HepG2 (cell line): ENCODE results near the gene ATRN. TPM values are rescaled to one million over a fixed set of nuclear protein-coding genes. Genes with fewer than 3 reads are reported as not detected.

Source experiments
- BORCS8-MEF2B ChIP-seq: sonication (generic); formaldehyde crosslinking; IDR thresholded peaks from 2 replicates; pipeline ENCODE4 v1.8.0; 2022; ENCODE audit warnings: mild to moderate bottlenecking, missing genetic modification reagents
- CBX5 ChIP-seq: sonication (generic); formaldehyde crosslinking; IDR thresholded peaks from 2 replicates; pipeline ENCODE4 v1.4.0; 2020; ENCODE audit warnings: missing genetic modification reagents, borderline replicate concordance
- HMGA1 ChIP-seq: sonication (generic); formaldehyde crosslinking; conservative IDR thresholded peaks from 2 replicates; pipeline ENCODE4 v1.4.0; 2020; ENCODE audit warnings: missing genetic modification reagents
- HOXA7 ChIP-seq: sonication (generic); formaldehyde crosslinking; IDR thresholded peaks from 2 replicates; pipeline ENCODE4 v1.8.1; 2022; ENCODE audit warnings: mild to moderate bottlenecking, missing genetic modification reagents, moderate library complexity
- MAZ ChIP-seq, 2 experiments: sonication (generic) in 1 of 2; formaldehyde crosslinking in 1 of 2; IDR thresholded peaks; 2 replicates each; pipeline versions ENCODE4 v1.5.0 to v1.6.1; 2012 to 2020; ENCODE audit warnings: low read depth in 2 of 2, mild to moderate bottlenecking in 2 of 2, borderline replicate concordance in 1 of 2, improper control_type of control experiment in 1 of 2, low read length in 1 of 2, missing genetic modification reagents in 1 of 2, moderate library complexity in 1 of 2
- MIER3 ChIP-seq: IDR thresholded peaks from 2 replicates; pipeline ENCODE4 v1.6.1; 2016; ENCODE audit warnings: missing compliant biosample characterization, borderline replicate concordance
- MXD3 ChIP-seq: IDR thresholded peaks from 2 replicates; pipeline ENCODE4 v1.6.1; 2016; ENCODE audit warnings: mild to moderate bottlenecking, missing biosample characterization, missing genetic modification reagents
- NFYC ChIP-seq: IDR thresholded peaks from 2 replicates; pipeline ENCODE4 v1.6.1; 2016; ENCODE audit warnings: missing genetic modification reagents, missing compliant biosample characterization
- PBX3 ChIP-seq: sonication (generic); formaldehyde crosslinking; IDR thresholded peaks from 2 replicates; pipeline ENCODE4 v1.8.1; 2023; ENCODE audit warnings: missing genetic modification reagents, inconsistent platforms, borderline replicate concordance
- POLR2AphosphoS5 ChIP-seq: IDR thresholded peaks from 2 replicates; pipeline ENCODE4 v1.6.1; 2012; ENCODE audit warnings: low read depth, low read length
- RARA ChIP-seq: IDR thresholded peaks from 2 replicates; pipeline ENCODE4 v1.6.1; 2016; ENCODE audit warnings: missing genetic modification reagents, missing compliant biosample characterization
- RARG ChIP-seq: sonication (generic); formaldehyde crosslinking; IDR thresholded peaks from 2 replicates; pipeline ENCODE4 v1.4.0; 2020; ENCODE audit warnings: low read depth, mild to moderate bottlenecking, missing genetic modification reagents
- SRSF9 ChIP-seq: fragments of 200-400 bp; formaldehyde crosslinking; IDR thresholded peaks from 2 replicates; pipeline ENCODE4 v1.6.1; 2018; ENCODE audit warnings: borderline replicate concordance, mild to moderate bottlenecking, low read depth, low read length; ENCODE audit not compliant: insufficient read depth, poor library complexity, severe bottlenecking
- ZMYM2 ChIP-seq: sonication (generic); formaldehyde crosslinking; IDR thresholded peaks from 2 replicates; pipeline ENCODE4 v1.8.0; 2022; ENCODE audit warnings: mild to moderate bottlenecking, missing genetic modification reagents
- ZNF205 ChIP-seq: IDR thresholded peaks from 2 replicates; pipeline ENCODE4 v1.6.1; 2018; ENCODE audit warnings: missing biosample characterization, missing genetic modification reagents
- ZNF562 ChIP-seq: sonication (generic); formaldehyde crosslinking; IDR thresholded peaks from 2 replicates; pipeline ENCODE4 v1.8.0; 2022; ENCODE audit warnings: missing genetic modification reagents, borderline replicate concordance
- ZNF615 ChIP-seq: sonication (generic); formaldehyde crosslinking; IDR thresholded peaks from 2 replicates; pipeline ENCODE4 v1.5.0; 2020; ENCODE audit warnings: mild to moderate bottlenecking, missing genetic modification reagents, borderline replicate concordance
- ZNF691 ChIP-seq: sonication (generic); formaldehyde crosslinking; IDR thresholded peaks from 2 replicates; pipeline ENCODE4 v1.4.0; 2020; ENCODE audit warnings: missing genetic modification reagents, low read depth, mild to moderate bottlenecking, borderline replicate concordance
- polyA plus RNA-seq, 8 experiments: library from polyadenylated mRNA; depleted of rRNA in 3 of 8; stranded (reverse) in 7 of 8; unstranded in 1 of 8; fragments of >200 nt; fragmentation: Illumina TruSeq in 4 of 8; extraction: Trizol in 4 of 8; gene quantifications; 2 replicates each; pipeline versions ENCODE4 v1.2.1 to v1.2.3, GENCODE V29; 2011 to 2016; ENCODE audit warnings: low read depth in 4 of 8, missing spikeins in 1 of 8, mixed read lengths in 1 of 8; ENCODE audit not compliant: insufficient read depth in 1 of 8
- total RNA-seq, 5 experiments: library from RNA; depleted of rRNA; stranded (reverse); fragments of >200 nt; fragmentation: Illumina TruSeq; extraction: Trizol; gene quantifications; 2 replicates each; pipeline ENCODE4 v1.2.3, GENCODE V29; 2016; ENCODE audit warnings: low read depth in 1 of 5
- TF ChIP-seq, protein P1 (sequence below): sonication (generic); formaldehyde crosslinking; IDR thresholded peaks from 2 replicates; pipeline ENCODE4 v1.4.0; 2020; ENCODE audit warnings: missing genetic modification reagents
- TF ChIP-seq, protein P2 (sequence below): sonication (generic); formaldehyde crosslinking; IDR thresholded peaks from 2 replicates; pipeline ENCODE4 v1.4.0; 2020; ENCODE audit warnings: missing genetic modification reagents
- TF ChIP-seq, protein P3 (sequence below): sonication (generic); formaldehyde crosslinking; IDR thresholded peaks from 2 replicates; pipeline ENCODE4 v1.5.0; 2020; ENCODE audit warnings: mild to moderate bottlenecking, missing genetic modification reagents

Gene ATRN
- total and polyA plus RNA-seq, 2 of the 13 experiments (the other 11 are each of a cell fraction or from before 2014, with no cell fraction given), result 44.2 to 81.1 TPM

DNA sequence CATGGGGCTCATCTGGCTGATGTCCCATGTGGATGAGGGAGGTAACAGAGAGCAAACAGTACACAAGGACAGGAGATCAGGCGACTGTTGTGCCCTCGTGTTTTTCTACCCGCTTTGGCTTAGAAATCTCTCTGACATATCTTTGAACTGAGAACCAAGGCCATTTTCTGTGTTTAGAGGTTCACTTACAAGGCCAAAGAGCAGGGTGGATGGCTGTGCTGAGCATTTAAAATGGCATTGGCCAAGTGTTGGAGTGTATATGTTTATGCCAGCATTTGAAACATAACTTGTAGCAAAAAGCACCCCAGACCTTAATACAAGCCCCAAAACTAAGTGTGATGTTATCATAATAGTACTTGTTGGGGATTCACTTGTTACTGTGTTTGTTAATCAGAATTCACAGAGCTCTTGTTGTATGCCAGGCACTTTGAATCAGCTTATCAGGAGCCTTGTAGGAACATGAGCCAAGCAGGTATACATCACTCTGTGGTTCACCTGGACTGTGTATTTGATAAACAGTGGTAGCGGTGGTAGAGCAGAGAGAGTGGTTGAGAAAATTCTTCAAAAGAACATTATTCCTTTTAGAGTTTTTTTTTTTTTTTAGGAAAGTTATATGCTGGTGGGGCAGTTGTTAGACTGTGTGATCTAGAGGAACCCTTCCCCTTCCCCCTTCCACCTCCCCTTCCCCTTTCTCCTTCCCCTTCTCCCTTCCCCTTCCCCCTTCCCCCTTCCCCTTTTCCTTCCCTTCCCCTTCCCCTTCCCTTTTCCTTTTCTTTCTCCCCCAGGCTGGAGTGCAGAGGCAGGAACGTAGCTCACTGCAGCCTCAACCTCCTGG, 71.3 kb downstream of the ATRN start (continued):
- TF ChIP-seq RARG (CRISPR knock-in tag) (no peak), PBX3 (CRISPR knock-in tag) (no peak), MXD3 (CRISPR knock-in tag) (no peak), MIER3 (CRISPR knock-in tag) (peak; percentile 96), ZMYM2 (CRISPR knock-in tag) (peak; percentile 76; the same call in 1 of the 2 replicates), ZNF691 (CRISPR knock-in tag) (peak; percentile 42; the same call in 1 of the 2 replicates), HMGA1 (CRISPR knock-in tag) (no peak), NFYC (CRISPR knock-in tag) (0 out of 2 replicates have a peak, but pooled peaks have one; percentile 23), RARA (CRISPR knock-in tag) (peak; percentile 98), POLR2AphosphoS5 (no peak), HOXA7 (no peak), SRSF9 (no peak), CBX5 (CRISPR knock-in tag) (peak; percentile 93), ZNF615 (CRISPR knock-in tag) (no peak), ZNF205 (peak; percentile 96), MAZ (IDR thresholded peaks at IDR 0.05; ENCODE audit: borderline replicate concordance, low read depth, low read length) (no peak), MAZ (CRISPR knock-in tag; IDR thresholded peaks at IDR 0.05; ENCODE audit: low read depth) (no peak), BORCS8-MEF2B (CRISPR knock-in tag) (peak; percentile 72; the same call in 1 of the 2 replicates), ZNF562 (no peak)
- TF ChIP-seq, protein P1, sequence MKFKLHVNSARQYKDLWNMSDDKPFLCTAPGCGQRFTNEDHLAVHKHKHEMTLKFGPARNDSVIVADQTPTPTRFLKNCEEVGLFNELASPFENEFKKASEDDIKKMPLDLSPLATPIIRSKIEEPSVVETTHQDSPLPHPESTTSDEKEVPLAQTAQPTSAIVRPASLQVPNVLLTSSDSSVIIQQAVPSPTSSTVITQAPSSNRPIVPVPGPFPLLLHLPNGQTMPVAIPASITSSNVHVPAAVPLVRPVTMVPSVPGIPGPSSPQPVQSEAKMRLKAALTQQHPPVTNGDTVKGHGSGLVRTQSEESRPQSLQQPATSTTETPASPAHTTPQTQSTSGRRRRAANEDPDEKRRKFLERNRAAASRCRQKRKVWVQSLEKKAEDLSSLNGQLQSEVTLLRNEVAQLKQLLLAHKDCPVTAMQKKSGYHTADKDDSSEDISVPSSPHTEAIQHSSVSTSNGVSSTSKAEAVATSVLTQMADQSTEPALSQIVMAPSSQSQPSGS, result peak; percentile 89
- TF ChIP-seq, protein P2, sequence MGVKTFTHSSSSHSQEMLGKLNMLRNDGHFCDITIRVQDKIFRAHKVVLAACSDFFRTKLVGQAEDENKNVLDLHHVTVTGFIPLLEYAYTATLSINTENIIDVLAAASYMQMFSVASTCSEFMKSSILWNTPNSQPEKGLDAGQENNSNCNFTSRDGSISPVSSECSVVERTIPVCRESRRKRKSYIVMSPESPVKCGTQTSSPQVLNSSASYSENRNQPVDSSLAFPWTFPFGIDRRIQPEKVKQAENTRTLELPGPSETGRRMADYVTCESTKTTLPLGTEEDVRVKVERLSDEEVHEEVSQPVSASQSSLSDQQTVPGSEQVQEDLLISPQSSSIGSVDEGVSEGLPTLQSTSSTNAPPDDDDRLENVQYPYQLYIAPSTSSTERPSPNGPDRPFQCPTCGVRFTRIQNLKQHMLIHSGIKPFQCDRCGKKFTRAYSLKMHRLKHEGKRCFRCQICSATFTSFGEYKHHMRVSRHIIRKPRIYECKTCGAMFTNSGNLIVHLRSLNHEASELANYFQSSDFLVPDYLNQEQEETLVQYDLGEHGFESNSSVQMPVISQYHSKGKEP (CRISPR knock-in tag), result no peak
- TF ChIP-seq, protein P3, sequence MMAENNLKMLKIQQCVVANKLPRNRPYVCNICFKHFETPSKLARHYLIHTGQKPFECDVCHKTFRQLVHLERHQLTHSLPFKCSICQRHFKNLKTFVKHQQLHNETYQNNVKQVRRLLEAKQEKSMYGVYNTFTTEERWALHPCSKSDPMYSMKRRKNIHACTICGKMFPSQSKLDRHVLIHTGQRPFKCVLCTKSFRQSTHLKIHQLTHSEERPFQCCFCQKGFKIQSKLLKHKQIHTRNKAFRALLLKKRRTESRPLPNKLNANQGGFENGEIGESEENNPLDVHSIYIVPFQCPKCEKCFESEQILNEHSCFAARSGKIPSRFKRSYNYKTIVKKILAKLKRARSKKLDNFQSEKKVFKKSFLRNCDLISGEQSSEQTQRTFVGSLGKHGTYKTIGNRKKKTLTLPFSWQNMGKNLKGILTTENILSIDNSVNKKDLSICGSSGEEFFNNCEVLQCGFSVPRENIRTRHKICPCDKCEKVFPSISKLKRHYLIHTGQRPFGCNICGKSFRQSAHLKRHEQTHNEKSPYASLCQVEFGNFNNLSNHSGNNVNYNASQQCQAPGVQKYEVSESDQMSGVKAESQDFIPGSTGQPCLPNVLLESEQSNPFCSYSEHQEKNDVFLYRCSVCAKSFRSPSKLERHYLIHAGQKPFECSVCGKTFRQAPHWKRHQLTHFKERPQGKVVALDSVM (CRISPR knock-in tag), result no peak
